CD4-positive, alpha-beta T cell treated with Interleukin-15 for 4 hours (primary cell): ENCODE measurements around the gene ZNF397.

ENCODE experiments used
- DNase-seq: peaks from one replicate; pipeline ENCODE4 v3.0.0-alpha.2; 2020; ENCODE audit warnings: low spot score

ZNF397 gene

GRCh38 chr18:35296060-35296459, 55.2 kb downstream of the ZNF397 start:
- no peak for DNase-seq

GRCh38 chr18:35303610-35304009, 62.8 kb downstream of the ZNF397 start:
- no peak for DNase-seq

DNA sequence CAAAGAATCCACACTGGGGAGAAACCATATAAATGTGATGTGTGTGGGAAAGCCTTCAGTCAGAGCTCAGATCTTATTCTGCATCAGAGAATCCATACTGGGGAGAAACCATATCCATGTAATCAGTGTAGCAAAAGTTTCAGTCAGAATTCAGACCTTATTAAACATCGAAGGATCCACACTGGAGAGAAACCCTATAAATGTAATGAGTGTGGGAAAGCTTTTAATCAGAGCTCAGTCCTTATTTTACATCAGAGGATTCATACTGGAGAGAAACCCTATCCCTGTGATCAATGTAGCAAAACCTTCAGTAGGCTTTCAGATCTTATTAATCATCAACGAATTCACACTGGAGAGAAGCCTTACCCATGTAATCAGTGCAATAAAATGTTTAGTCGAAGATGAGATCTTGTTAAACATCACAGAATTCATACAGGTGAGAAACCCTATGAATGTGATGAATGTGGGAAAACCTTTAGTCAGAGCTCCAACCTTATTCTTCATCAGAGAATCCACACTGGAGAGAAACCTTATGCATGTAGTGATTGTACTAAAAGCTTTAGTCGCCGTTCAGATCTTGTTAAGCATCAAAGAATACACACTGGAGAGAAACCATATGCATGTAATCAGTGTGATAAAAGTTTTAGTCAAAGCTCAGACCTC, 65.9 kb downstream of the ZNF397 start:
- DNase-seq = no peak
